SU-DHL-6 (cell line): Measurements from ENCODE around the gene PIK3C2G.

Source experiments
- H2AFZ ChIP-seq: fragments of 200-600 bp; sonication (generic); 2 replicates; pipeline ENCODE4 v1.6.1; 2014; ENCODE audit warnings: low read depth, mild to moderate bottlenecking, moderate library complexity, mixed read lengths, antibody characterized with exemption, low read length; ENCODE audit not compliant: severe bottlenecking
- H3F3A ChIP-seq: fragments of 200-600 bp; shearing (Covaris generic); 2 replicates; pipeline ENCODE4 v1.6.0; 2016; ENCODE audit warnings: antibody characterized with exemption, mild to moderate bottlenecking; ENCODE audit not compliant: insufficient read depth
- H3K27ac ChIP-seq: fragments of 200-600 bp; sonication (generic); 2 replicates; pipeline ENCODE4 v1.5.1; 2016; ENCODE audit warnings: low read depth, mild to moderate bottlenecking, low read length, moderate library complexity, mixed read lengths
- H3K27me3 ChIP-seq: fragments of 200-600 bp; sonication (generic), shearing (Covaris generic); 2 replicates; pipeline ENCODE4 v1.6.0; 2014; ENCODE audit warnings: mild to moderate bottlenecking, low read length
- H3K36me3 ChIP-seq: fragments of 200-600 bp; sonication (generic); 2 replicates; pipeline ENCODE4 v1.6.1; 2014; ENCODE audit warnings: mild to moderate bottlenecking, low read length, mixed read lengths
- H3K4me2 ChIP-seq: fragments of 300-600, 200-600 bp; shearing (Covaris generic), sonication (generic); 2 replicates; pipeline ENCODE4 v1.6.0; 2014; ENCODE audit warnings: low read length, low read depth, mild to moderate bottlenecking; ENCODE audit not compliant: poor library complexity, severe bottlenecking
- H3K4me3 ChIP-seq: fragments of 200-600 bp; sonication (generic); 2 replicates; pipeline ENCODE4 v1.5.1; 2014; ENCODE audit warnings: antibody characterized with exemption, low read length, mild to moderate bottlenecking, mixed read lengths; ENCODE audit not compliant: insufficient read depth, poor library complexity, severe bottlenecking
- H3K79me2 ChIP-seq: fragments of 200-600 bp; sonication (generic); 2 replicates; pipeline ENCODE4 v1.6.1; 2014; ENCODE audit warnings: mild to moderate bottlenecking, low read length, moderate library complexity; ENCODE audit not compliant: insufficient read depth
- H3K9ac ChIP-seq: fragments of 200-600 bp; sonication (generic); 2 replicates; pipeline ENCODE4 v1.7.0; 2014; ENCODE audit warnings: mild to moderate bottlenecking, low read length
- H3K9me2 ChIP-seq: fragments of 200-600 bp; sonication (generic); replicated peaks from 2 replicates; pipeline ENCODE4 v1.6.1; 2014; ENCODE audit warnings: low read length; ENCODE audit not compliant: insufficient read depth
- H3K9me3 ChIP-seq: fragments of 200-600 bp; sonication (generic); 2 replicates; pipeline ENCODE4 v1.6.1; 2014; ENCODE audit warnings: low read length, mixed read lengths; ENCODE audit not compliant: insufficient read depth
- H4K20me1 ChIP-seq: fragments of 200-600 bp; sonication (generic); 2 replicates; pipeline ENCODE4 v1.6.1; 2014; ENCODE audit warnings: low read depth, mild to moderate bottlenecking, antibody characterized with exemption, low read length, moderate library complexity, mixed read lengths
- CTCF ChIP-seq: fragments of 200-600 bp; sonication (generic); IDR thresholded peaks from one replicate; pipeline ENCODE4 v1.5.1; 2017; ENCODE audit warnings: antibody characterized with exemption, mild to moderate bottlenecking, low read length, moderate library complexity; ENCODE audit not compliant: insufficient read depth, poor library complexity, severe bottlenecking
- EZH2phosphoT487 ChIP-seq: fragments of 200-600 bp; sonication (generic), shearing (Covaris generic); conservative IDR thresholded peaks from 2 replicates; pipeline ENCODE4 v1.6.1; 2018; ENCODE audit warnings: mild to moderate bottlenecking, antibody characterized with exemption, low read length, moderate library complexity, mixed read lengths

The PIK3C2G gene

GRCh38 chr12:18259906-18260682 lies 1.2 kb upstream of the PIK3C2G start:
- H3K9me3 ChIP-seq: no peaks in the 10 kb centered on the region
- no peak overlapping the region for H3K27ac ChIP-seq
- no peak overlapping the region for H3K4me2 ChIP-seq
- no peaks in the 10 kb centered on the region for H3K9me2 ChIP-seq
- no peak overlapping the region for H3K4me3 ChIP-seq
- no peaks in the 10 kb centered on the region for H4K20me1 ChIP-seq
- no peak overlapping the region for H2AFZ ChIP-seq
- no peaks in the 10 kb centered on the region for H3K27me3 ChIP-seq
- no peaks in the 10 kb centered on the region for H3K36me3 ChIP-seq
- no peaks in the 10 kb centered on the region for H3K79me2 ChIP-seq
- no peaks in the 10 kb centered on the region for H3F3A ChIP-seq
- no peak for TF ChIP-seq CTCF
- no peak for TF ChIP-seq EZH2phosphoT487
- H3K9ac ChIP-seq: no peak overlapping the region

- Histone ChIP-seq H3K9ac (no peak overlapping the region), H2AFZ (no peak overlapping the region), H3K4me2 (no peak overlapping the region), H3K36me3 (no peaks in the 10 kb centered on the region), H3K27ac (no peak overlapping the region), H3K9me3 (no peaks in the 10 kb centered on the region), H3K9me2 (no peaks in the 10 kb centered on the region), H4K20me1 (no peaks in the 10 kb centered on the region), H3K79me2 (no peaks in the 10 kb centered on the region), H3F3A (no peaks in the 10 kb centered on the region), H3K4me3 (no peak overlapping the region), H3K27me3 (no peaks in the 10 kb centered on the region)
- TF ChIP-seq EZH2phosphoT487 (no peak), CTCF (no peak)
Measured at GRCh38 chr12:18261906-18262305, 588 bp downstream of the PIK3C2G start.

- H3K9ac ChIP-seq: no peak overlapping the region
- H3K4me2 ChIP-seq: no peak overlapping the region
- no peak overlapping the region for H3K4me3 ChIP-seq
- H3K9me2 ChIP-seq: no peaks in the 10 kb centered on the region
- no peaks in the 10 kb centered on the region for H3F3A ChIP-seq
- TF ChIP-seq EZH2phosphoT487: no peak
- TF ChIP-seq CTCF: no peak
- H3K79me2 ChIP-seq: no peaks in the 10 kb centered on the region
- no peak overlapping the region for H3K27ac ChIP-seq
- H3K27me3 ChIP-seq: no peaks in the 10 kb centered on the region
- H4K20me1 ChIP-seq: no peaks in the 10 kb centered on the region
- H3K36me3 ChIP-seq: no peaks in the 10 kb centered on the region
- no peak overlapping the region for H2AFZ ChIP-seq
- no peaks in the 10 kb centered on the region for H3K9me3 ChIP-seq
Measured at GRCh38 chr12:18262514-18262913, 1.2 kb downstream of the PIK3C2G start.
